CD4-positive, alpha-beta memory T cell (primary cell): ENCODE data around the gene SLC27A2. TPM values are rescaled to one million over a fixed set of nuclear protein-coding genes. Genes with fewer than 3 reads are reported as not detected.

ENCODE experiments used
- CTCF ChIA-PET: fragments of 350-600 bp; sonication (Branson Sonifier 250); formaldehyde crosslinking; loops from one replicate; lab custom pipeline; 2021; ENCODE audit warnings: inconsistent platforms; ENCODE audit not compliant: partially characterized antibody; lab: Charles Lee
- POLR2A ChIA-PET: fragments of 350-600 bp; sonication (Branson Sonifier 250); formaldehyde crosslinking; loops from one replicate; lab custom pipeline; 2021; ENCODE audit not compliant: partially characterized antibody; lab: Charles Lee
- DNase-seq, 5 donors: peaks; one replicate each; pipeline versions ENCODE4 v3.0.0 to v3.0.0-alpha.2; 2020 to 2022; ENCODE audit warnings: mixed read lengths in 1 of 5
- H3K27ac ChIP-seq: one replicate; pipeline ENCODE4 v1.7.0; 2013; ENCODE audit warnings: low read depth, low read length
- H3K27me3 ChIP-seq: 2 replicates; pipeline ENCODE4 v1.7.0; 2013; ENCODE audit warnings: mild to moderate bottlenecking, low read length, moderate library complexity; ENCODE audit not compliant: insufficient read depth
- H3K36me3 ChIP-seq: 2 replicates; pipeline ENCODE4 v1.7.0; 2013; ENCODE audit warnings: mild to moderate bottlenecking, low read length, moderate library complexity; ENCODE audit not compliant: insufficient read depth
- H3K4me1 ChIP-seq: 2 replicates; pipeline ENCODE4 v1.7.0; 2013; ENCODE audit warnings: mild to moderate bottlenecking, low read length, moderate library complexity; ENCODE audit not compliant: insufficient read depth
- H3K4me3 ChIP-seq, 2 donors: one replicate each; pipeline ENCODE4 v1.7.0; 2013; ENCODE audit warnings: low read length in 2 of 2, mild to moderate bottlenecking in 1 of 2
- H3K9me3 ChIP-seq, 2 donors: one replicate each; pipeline ENCODE4 v1.7.0; 2013; ENCODE audit warnings: low read length in 2 of 2, control low read depth in 1 of 2; ENCODE audit not compliant: control insufficient read depth in 1 of 2
- H3K27ac Mint-ChIP-seq, 7 donors: one replicate each; pipeline ENCODE4 v1.8.0; 2020 to 2021; ENCODE audit warnings: mixed read lengths in 7 of 7, mild to moderate bottlenecking in 6 of 7, inconsistent platforms in 3 of 7, moderate library complexity in 3 of 7
- H3K27me3 Mint-ChIP-seq, 2 donors: one replicate each; pipeline ENCODE4 v1.8.0; 2020 to 2021; ENCODE audit warnings: mixed read lengths in 2 of 2
- H3K36me3 Mint-ChIP-seq, 2 donors: one replicate each; pipeline ENCODE4 v1.8.0; 2020 to 2021; ENCODE audit warnings: mixed read lengths in 2 of 2, inconsistent platforms in 1 of 2, mild to moderate bottlenecking in 1 of 2
- H3K4me1 Mint-ChIP-seq, 4 donors: one replicate each; pipeline ENCODE4 v1.8.0; 2020 to 2021; ENCODE audit warnings: mixed read lengths in 4 of 4, mild to moderate bottlenecking in 1 of 4
- H3K4me3 Mint-ChIP-seq, 8 donors: one replicate each; pipeline ENCODE4 v1.8.0; 2020 to 2021; ENCODE audit warnings: mixed read lengths in 8 of 8, mild to moderate bottlenecking in 7 of 8, moderate library complexity in 6 of 8, inconsistent platforms in 3 of 8
- H3K9me3 Mint-ChIP-seq, 8 donors: one replicate each; pipeline ENCODE4 v1.8.0; 2020 to 2021; ENCODE audit warnings: mixed read lengths in 8 of 8, mild to moderate bottlenecking in 5 of 8, inconsistent platforms in 3 of 8, moderate library complexity in 1 of 8
- intact Hi-C: fragments of 100-400 bp; cut with micrococcal nuclease; formaldehyde crosslinking; loops from one replicate; pipeline ENCODE4 v1.15.1; 2023
- polyA plus RNA-seq, 2 donors: library from polyadenylated mRNA; unstranded; fragments of 300-500 nt; fragmentation: Illumina TruSeq; gene quantifications; one replicate each; pipeline ENCODE4 v1.2.3, GENCODE V29; 2021
- total RNA-seq, 2 experiments: library from RNA; stranded (reverse); gene quantifications; one replicate each; pipeline ENCODE4 v1.2.3, GENCODE V29; 2021

Gene SLC27A2
- total and polyA plus RNA-seq, 4 experiments from 2014 or later: 0.61 to 0.93 (median 0.75) TPM; not detected in 1

DNA sequence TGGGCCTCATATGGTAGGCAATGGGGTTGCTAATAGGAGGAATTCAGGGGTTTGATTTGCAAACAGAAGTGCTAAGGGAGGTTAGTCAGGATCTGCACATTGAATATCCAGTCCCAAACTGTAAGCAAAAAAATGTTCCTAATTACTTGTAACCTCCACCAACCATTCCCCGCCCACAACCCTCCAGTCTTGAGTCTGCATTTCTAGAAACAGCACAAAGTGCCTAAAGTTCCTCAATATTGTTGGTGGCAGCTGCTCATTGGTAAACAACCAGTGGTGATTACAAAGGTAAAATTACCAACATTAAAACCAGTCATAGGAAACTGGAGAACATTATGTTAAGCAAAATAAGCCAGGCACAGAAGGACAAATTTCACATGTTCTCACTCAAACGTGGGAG, 64.6 kb downstream of the SLC27A2 start:
- Histone ChIP-seq H3K27me3 (no peaks in the 10 kb centered on the region), H3K4me3 (no peak overlapping the region), H3K27ac (no peak overlapping the region), H3K36me3 (no peaks in the 10 kb centered on the region), H3K9me3 (no peaks in the 10 kb centered on the region), H3K4me1 (peaks cover 20% of the 10 kb centered on the region)
- ChIA-PET CTCF (no interaction called here), POLR2A (interaction anchor here (1.1 to 4.2 kb wide), 2 partner anchors 24 to 108 kb away, joined by 3 to 31 read pairs; partner anchors contain the start of gene GABPB1)
- Mint-ChIP-seq H3K9me3 (peaks cover 0 to 2% (median 0%) of the 10 kb centered on the region in 8 donors), H3K27me3 (no peaks in the 10 kb centered on the region), H3K36me3 (no peaks in the 10 kb centered on the region), H3K4me1 (peaks cover 21 to 29% (median 24%) of the 10 kb centered on the region in 4 donors), H3K4me3 (peak overlapping the region in 2 of 8 donors; percentile 37 to 43), H3K27ac (peak overlapping the region in 2 of 7 donors; percentile 28 to 32)
- no peak for DNase-seq
- intact Hi-C loops: loop anchor here (5.0 kb wide), 1 partner anchor 1199 kb away; the partner anchor contains the start of gene SECISBP2L

DNA sequence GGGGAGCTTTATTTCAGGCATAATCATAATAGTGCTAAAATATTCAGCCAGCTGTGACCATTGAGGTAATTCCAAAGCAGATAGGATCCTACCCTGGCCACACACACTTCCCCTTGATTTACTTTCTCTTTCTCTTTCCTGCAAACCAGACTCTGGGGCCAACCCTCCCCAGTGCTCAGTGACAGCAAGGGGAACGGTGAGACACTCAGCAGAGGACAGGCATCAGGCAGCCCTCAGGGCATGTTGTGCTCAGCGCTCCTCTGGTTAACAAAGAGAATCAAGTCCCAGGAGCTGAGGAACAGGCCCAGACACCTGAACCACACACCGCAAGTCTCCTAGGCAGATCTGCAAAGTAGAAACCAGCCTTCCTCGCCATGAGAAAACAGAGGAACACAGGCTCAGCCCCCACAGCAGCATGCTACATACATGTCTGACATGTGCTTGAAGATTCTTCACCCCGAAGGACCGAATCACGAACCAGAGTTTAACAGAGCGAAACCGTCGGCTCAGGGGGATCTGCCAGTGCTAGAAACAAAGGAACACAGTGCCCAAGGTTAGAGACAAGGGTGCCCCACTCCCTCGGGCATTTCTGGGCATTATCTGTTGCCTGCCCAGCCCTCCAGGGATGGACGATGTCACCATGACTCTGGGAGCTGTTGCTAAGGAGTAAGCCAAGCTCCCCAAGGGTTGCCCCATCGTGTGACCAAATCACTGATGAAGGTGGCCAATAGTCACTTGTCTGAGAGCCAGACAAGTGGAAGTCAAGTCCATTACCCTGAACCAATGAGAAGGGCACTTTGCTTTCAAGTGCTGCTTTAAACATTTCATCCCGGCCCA, 66.0 kb downstream of the SLC27A2 start:
- Histone ChIP-seq H3K27me3 (no peaks in the 10 kb centered on the region), H3K4me1 (peaks cover 20% of the 10 kb centered on the region), H3K27ac (peak overlapping the region; percentile 45), H3K36me3 (no peaks in the 10 kb centered on the region), H3K4me3 (peak overlapping the region in 1 of 2 donors; percentile 15), H3K9me3 (no peaks in the 10 kb centered on the region)
- Mint-ChIP-seq H3K9me3 (peaks cover 0 to 2% (median 0%) of the 10 kb centered on the region in 8 donors), H3K27ac (peak overlapping the region; percentile 91 to 98 (median 96)), H3K4me1 (peaks cover 21 to 30% (median 25%) of the 10 kb centered on the region in 4 donors), H3K36me3 (no peaks in the 10 kb centered on the region), H3K27me3 (no peaks in the 10 kb centered on the region), H3K4me3 (peak overlapping the region; percentile 79 to 91 (median 85))
- ChIA-PET POLR2A (interaction anchor here (0.9 to 4.2 kb wide), 6 partner anchors 14 to 1370 kb away, joined by 3 to 31 read pairs (median 3); partner anchors contain the start of genes COPS2, EID1, GABPB1 and GALK2), CTCF (interaction anchor here (0.6 to 1.1 kb wide), 2 partner anchors 1034 to 1370 kb away, joined by 3 read pairs; partner anchors contain the start of gene EID1)
- intact Hi-C loops: loop anchor here (5.0 kb wide), 1 partner anchor 1201 kb away; the partner anchor contains the start of gene SECISBP2L
- peak; percentile 51 to 64 (median 60) for DNase-seq

DNA sequence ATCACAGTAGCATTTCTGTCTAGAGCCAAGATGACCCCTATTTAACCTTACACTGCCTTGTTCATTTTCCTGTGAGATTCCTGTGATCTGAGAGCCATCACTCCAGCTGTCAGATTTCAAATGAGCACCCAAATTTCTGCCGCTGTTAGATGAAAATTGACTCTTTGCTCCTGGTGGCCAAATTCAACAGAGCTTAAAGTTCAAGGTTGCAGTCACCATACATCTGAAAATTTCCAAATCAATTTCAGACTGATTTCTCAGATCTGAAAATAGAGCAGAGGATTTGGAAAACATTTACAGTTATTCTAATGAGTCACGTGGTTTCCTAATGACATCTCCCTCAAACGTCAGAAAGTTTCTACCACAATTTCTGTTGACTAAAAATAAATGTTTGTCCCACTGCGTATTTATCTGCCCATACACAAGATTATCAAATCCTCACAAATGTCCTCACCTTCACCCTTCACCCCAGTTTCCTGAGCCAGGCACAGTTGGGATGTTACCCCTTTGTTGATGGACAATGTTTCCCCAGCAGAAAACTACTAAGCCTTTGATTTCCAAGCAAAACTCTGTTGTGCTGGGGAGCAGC, 67.1 kb downstream of the SLC27A2 start:
- no peaks in the 10 kb centered on the region for H3K9me3 ChIP-seq
- H3K4me3 Mint-ChIP-seq: peak overlapping the region in 3 of 8 donors; percentile 43 to 91 (median 52)
- CTCF ChIA-PET: interaction anchor here (0.6 to 1.1 kb wide), 2 partner anchors 1035 to 1371 kb away, joined by 3 read pairs; partner anchors contain the start of gene EID1
- peaks cover 21 to 30% (median 26%) of the 10 kb centered on the region in 4 donors for H3K4me1 Mint-ChIP-seq
- H3K27me3 Mint-ChIP-seq: no peaks in the 10 kb centered on the region
- H3K4me3 ChIP-seq: no peak overlapping the region
- POLR2A ChIA-PET: interaction anchor here (1.2 to 4.2 kb wide), 3 partner anchors 102 to 1094 kb away, joined by 3 to 31 read pairs (median 4); partner anchors contain the start of genes COPS2 and GABPB1
- H3K9me3 Mint-ChIP-seq: peaks cover 0 to 2% (median 0%) of the 10 kb centered on the region in 8 donors
- H3K27me3 ChIP-seq: no peaks in the 10 kb centered on the region
- peak overlapping the region in 5 of 7 donors; percentile 15 to 93 (median 72) for H3K27ac Mint-ChIP-seq
- intact Hi-C loops: loop anchor here (5.0 kb wide), 1 partner anchor 1202 kb away; the partner anchor contains the start of gene SECISBP2L
- H3K36me3 ChIP-seq: no peaks in the 10 kb centered on the region
- DNase-seq: no peak
- H3K4me1 ChIP-seq: peaks cover 20% of the 10 kb centered on the region
- no peak overlapping the region for H3K27ac ChIP-seq
- H3K36me3 Mint-ChIP-seq: no peaks in the 10 kb centered on the region

- Mint-ChIP-seq H3K27me3 (no peaks in the 10 kb centered on the region), H3K9me3 (peaks cover 0 to 2% (median 0%) of the 10 kb centered on the region in 8 donors), H3K36me3 (no peaks in the 10 kb centered on the region), H3K4me3 (peak overlapping the region in 1 of 8 donors; percentile 52), H3K4me1 (peaks cover 21 to 30% (median 26%) of the 10 kb centered on the region in 4 donors), H3K27ac (peak overlapping the region in 2 of 7 donors; percentile 72 to 91)
- Histone ChIP-seq H3K4me3 (no peak overlapping the region), H3K27me3 (no peaks in the 10 kb centered on the region), H3K9me3 (no peaks in the 10 kb centered on the region), H3K4me1 (peaks cover 20% of the 10 kb centered on the region), H3K36me3 (no peaks in the 10 kb centered on the region), H3K27ac (no peak overlapping the region)
- ChIA-PET CTCF (no interaction called here), POLR2A (interaction anchor here (4.2 kb wide), 1 partner anchor 105 kb away, joined by 31 read pairs; the partner anchor contains the start of gene GABPB1)
- DNase-seq: no peak
- intact Hi-C loops: loop anchor here (5.0 kb wide), 1 partner anchor 1202 kb away; the partner anchor contains the start of gene SECISBP2L
Observed at GRCh38 chr15:50249704-50250103, 67.7 kb downstream of the SLC27A2 start.

- no peak overlapping the region for H3K4me3 ChIP-seq
- H3K27ac ChIP-seq: no peak overlapping the region
- DNase-seq: no peak
- no peaks in the 10 kb centered on the region for H3K9me3 ChIP-seq
- H3K27me3 ChIP-seq: no peaks in the 10 kb centered on the region
- H3K4me1 ChIP-seq: peaks cover 20% of the 10 kb centered on the region
- intact Hi-C loops: no loop called here
- Mint-ChIP-seq H3K4me1 (peaks cover 21 to 30% (median 26%) of the 10 kb centered on the region in 4 donors), H3K27ac (no peak overlapping the region), H3K4me3 (no peak overlapping the region), H3K36me3 (no peaks in the 10 kb centered on the region), H3K27me3 (no peaks in the 10 kb centered on the region), H3K9me3 (peaks cover 0 to 2% (median 0%) of the 10 kb centered on the region in 8 donors)
- POLR2A ChIA-PET: interaction anchor here (0.5 to 4.2 kb wide), 2 partner anchors 9 to 104 kb away, joined by 3 to 31 read pairs; partner anchors contain the start of gene GABPB1
- CTCF ChIA-PET: no interaction called here
- H3K36me3 ChIP-seq: no peaks in the 10 kb centered on the region
Observed at GRCh38 chr15:50250760-50251394, 68.9 kb downstream of the SLC27A2 start.

DNA sequence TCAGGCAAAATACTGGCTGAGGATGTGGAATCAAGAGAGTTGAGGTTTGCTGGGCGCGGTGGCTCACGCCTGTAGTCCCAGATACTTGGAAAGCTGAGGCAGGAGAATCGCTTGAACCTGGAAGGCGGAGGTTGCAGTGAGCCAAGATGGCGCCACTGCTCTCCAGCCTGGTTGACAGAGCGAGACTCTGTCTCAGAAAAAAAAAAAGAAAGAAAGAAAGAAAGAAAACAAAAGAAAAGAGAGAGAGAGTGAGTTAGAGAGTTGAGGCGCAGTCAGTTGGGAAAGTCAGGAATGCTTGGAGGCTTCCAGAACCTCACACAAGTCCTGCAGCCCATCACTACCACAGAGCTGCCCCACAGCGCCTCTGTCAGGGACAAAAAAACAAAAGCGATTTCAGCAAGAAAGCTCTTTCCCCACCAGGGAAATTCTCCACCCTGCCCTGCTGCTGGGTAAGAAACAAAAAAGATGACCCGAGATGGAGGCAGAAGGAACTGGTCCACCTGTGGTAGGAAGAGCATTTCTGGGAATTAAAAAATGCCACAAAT, 69.7 kb downstream of the SLC27A2 start:
- Histone ChIP-seq H3K27me3 (no peaks in the 10 kb centered on the region), H3K27ac (no peak overlapping the region), H3K4me1 (peaks cover 20% of the 10 kb centered on the region), H3K36me3 (no peaks in the 10 kb centered on the region), H3K4me3 (no peak overlapping the region), H3K9me3 (no peaks in the 10 kb centered on the region)
- peak overlapping the region in 1 of 7 donors; percentile 14 for H3K27ac Mint-ChIP-seq
- no peak overlapping the region for H3K4me3 Mint-ChIP-seq
- intact Hi-C loops: no loop called here
- POLR2A ChIA-PET: no interaction called here
- H3K9me3 Mint-ChIP-seq: peaks cover 0 to 2% (median 0%) of the 10 kb centered on the region in 8 donors
- CTCF ChIA-PET: no interaction called here
- no peak for DNase-seq
- H3K4me1 Mint-ChIP-seq: peaks cover 21 to 29% (median 25%) of the 10 kb centered on the region in 4 donors
- H3K36me3 Mint-ChIP-seq: no peaks in the 10 kb centered on the region
- no peaks in the 10 kb centered on the region for H3K27me3 Mint-ChIP-seq
